GM18505 (cell line): Measurements from ENCODE around the gene SFTPB.

Experiments
- ATAC-seq: cut with Tn5 transposase; IDR thresholded peaks from one replicate; pipeline ENCODE4 v1.9.1; 2021; ENCODE audit not compliant: unreplicated experiment
- POLR2A ChIP-seq: IDR thresholded peaks from 4 replicates; pipeline ENCODE4 v1.6.1; 2011; ENCODE audit warnings: borderline replicate concordance; ENCODE audit not compliant: insufficient read depth, insufficient read length; ENCODE audit errors: extremely low read depth

SFTPB gene

GRCh38 chr2:85695691-85696668 lies 28.0 kb upstream of the SFTPB start:
- no peak for ATAC-seq
- TF ChIP-seq POLR2A: no peak

- no peak for ATAC-seq
- no peak for TF ChIP-seq POLR2A
Measured at GRCh38 chr2:85695121-85695520, 27.1 kb upstream of the SFTPB start.

GRCh38 chr2:85694052-85695025 lies 26.3 kb upstream of the SFTPB start, which contains the start of gene GNLY:
Gene GNLY (plus strand): TSS chr2:85694358. CDS start chr2:85694419, 61 bp downstream.
- ATAC-seq: no peak
- TF ChIP-seq POLR2A: no peak

- TF ChIP-seq POLR2A: no peak
- no peak for ATAC-seq
Measured at GRCh38 chr2:85692039-85692645, 24.1 kb upstream of the SFTPB start.

- no peak for ATAC-seq
- TF ChIP-seq POLR2A: no peak
Measured at GRCh38 chr2:85690932-85691331, 22.9 kb upstream of the SFTPB start.

GRCh38 chr2:85684806-85685205 lies 16.8 kb upstream of the SFTPB start:
- no peak for ATAC-seq
- TF ChIP-seq POLR2A: no peak

GRCh38 chr2:85684380-85684779 lies 16.4 kb upstream of the SFTPB start:
- TF ChIP-seq POLR2A: no peak
- ATAC-seq: no peak

- no peak for ATAC-seq
- TF ChIP-seq POLR2A: no peak
Measured at GRCh38 chr2:85682378-85682777, 14.4 kb upstream of the SFTPB start.

GRCh38 chr2:85681776-85682175 lies 13.8 kb upstream of the SFTPB start:
- no peak for TF ChIP-seq POLR2A
- ATAC-seq: no peak

GRCh38 chr2:85681372-85681763 lies 13.4 kb upstream of the SFTPB start:
- no peak for ATAC-seq
- TF ChIP-seq POLR2A: no peak

GRCh38 chr2:85680707-85681371 lies 12.8 kb upstream of the SFTPB start:
- no peak for TF ChIP-seq POLR2A
- ATAC-seq: no peak

- TF ChIP-seq POLR2A: no peak
- no peak for ATAC-seq
Measured at GRCh38 chr2:85678794-85679672, 11.0 kb upstream of the SFTPB start.

GRCh38 chr2:85678377-85678776 lies 10.4 kb upstream of the SFTPB start:
- no peak for ATAC-seq
- TF ChIP-seq POLR2A: no peak
